H4 (cell line): ENCODE measurements around the gene FOSB. TPM values are rescaled to one million over a fixed set of nuclear protein-coding genes. Genes with fewer than 3 reads are reported as not detected.
A peak's percentile ranks its signal among the peaks of the same experiment; 100 is the strongest.

Experiments used
- DNase-seq: peaks from one replicate; pipeline ENCODE4 v3.0.0-alpha.2; 2015; ENCODE audit warnings: low spot score
- total RNA-seq: library from RNA; depleted of rRNA; stranded (reverse); fragments of >200 nt; shearing (Covaris generic); gene quantifications from 2 replicates; pipeline ENCODE4 v1.2.3, GENCODE V29; 2014

FOSB gene
- total RNA-seq, 1 experiment from 2014 or later, result 1.2 TPM

- DNase-seq, result no peak
Measured at GRCh38 chr19:45442778-45443461, 24.9 kb upstream of the FOSB start.

GRCh38 chr19:45443462-45444317 lies 24.1 kb upstream of the FOSB start:
- DNase-seq, result peak; percentile 82

GRCh38 chr19:45444318-45445041 lies 23.3 kb upstream of the FOSB start:
- no peak for DNase-seq

- no peak for DNase-seq
Measured at GRCh38 chr19:45445139-45445538, 22.7 kb upstream of the FOSB start.

- no peak for DNase-seq
Measured at GRCh38 chr19:45446295-45446694, 21.5 kb upstream of the FOSB start.

GRCh38 chr19:45446944-45447343 lies 20.9 kb upstream of the FOSB start:
- DNase-seq, result no peak

- no peak for DNase-seq
Measured at GRCh38 chr19:45448425-45448756, 19.4 kb upstream of the FOSB start.

GRCh38 chr19:45448887-45449299 lies 18.9 kb upstream of the FOSB start:
- peak; percentile 39 for DNase-seq

- DNase-seq, result no peak
Measured at GRCh38 chr19:45450012-45450333, 17.8 kb upstream of the FOSB start.

- DNase-seq, result no peak
Measured at GRCh38 chr19:45451131-45451849, 16.5 kb upstream of the FOSB start.

GRCh38 chr19:45451850-45452387 lies 15.9 kb upstream of the FOSB start:
- DNase-seq, result no peak

GRCh38 chr19:45455707-45456499 lies 11.9 kb upstream of the FOSB start:
- peak; percentile 94 for DNase-seq

GRCh38 chr19:45456500-45456815 lies 11.3 kb upstream of the FOSB start:
- no peak for DNase-seq

GRCh38 chr19:45457776-45458175 lies 10.0 kb upstream of the FOSB start:
- no peak for DNase-seq

GRCh38 chr19:45460807-45461347 lies 6.9 kb upstream of the FOSB start:
- DNase-seq, result no peak

GRCh38 chr19:45462174-45462573 lies 5.6 kb upstream of the FOSB start:
- no peak for DNase-seq

GRCh38 chr19:45463241-45463640 lies 4.6 kb upstream of the FOSB start:
- DNase-seq, result no peak

- no peak for DNase-seq
Measured at GRCh38 chr19:45464274-45464673, 3.5 kb upstream of the FOSB start.

GRCh38 chr19:45464852-45465441 lies 2.8 kb upstream of the FOSB start:
- DNase-seq, result no peak

GRCh38 chr19:45467115-45467455 lies 711 bp upstream of the FOSB start:
- DNase-seq, result no peak
